Liver (tissue), 9 donors: Measurements from ENCODE around the gene FLII. TPM values are rescaled to one million over a fixed set of nuclear protein-coding genes. Genes with fewer than 3 reads are reported as not detected.

Experiments used
- DNase-seq: peaks from one replicate; pipeline ENCODE4 v3.0.0-alpha.2; 2017; ENCODE audit warnings: low spot score
- H3K27ac ChIP-seq, 2 donors: one replicate each; pipeline ENCODE4 v1.7.0; 2013; ENCODE audit warnings: inconsistent platforms in 2 of 2, low read length in 2 of 2, control low read depth in 1 of 2, low read depth in 1 of 2, mild to moderate bottlenecking in 1 of 2
- H3K27me3 ChIP-seq, 4 donors: one replicate each; pipeline versions ENCODE4 v1.6.1 to v1.7.0; 2013; ENCODE audit warnings: low read length in 3 of 4, inconsistent platforms in 1 of 4, mild to moderate bottlenecking in 1 of 4, moderate library complexity in 1 of 4; ENCODE audit not compliant: control insufficient read depth in 4 of 4, insufficient read depth in 4 of 4
- H3K36me3 ChIP-seq, 4 donors: one replicate each; pipeline versions ENCODE4 v1.6.1 to v1.7.0; 2013; ENCODE audit warnings: low read length in 3 of 4, mild to moderate bottlenecking in 3 of 4, low read depth in 1 of 4, moderate library complexity in 1 of 4; ENCODE audit not compliant: control insufficient read depth in 4 of 4, insufficient read depth in 3 of 4
- H3K4me1 ChIP-seq, 4 donors: one replicate each; pipeline versions ENCODE4 v1.6.1 to v1.7.0; 2013; ENCODE audit warnings: low read length in 3 of 4, mild to moderate bottlenecking in 3 of 4, moderate library complexity in 1 of 4; ENCODE audit not compliant: control insufficient read depth in 4 of 4, insufficient read depth in 4 of 4
- H3K4me3 ChIP-seq, 3 donors: one replicate each; pipeline versions ENCODE4 v1.6.1 to v1.7.0; 2013; ENCODE audit warnings: low read length in 3 of 3, control low read depth in 1 of 3, low read depth in 1 of 3, mild to moderate bottlenecking in 1 of 3
- H3K9ac ChIP-seq, 2 donors: one replicate each; pipeline ENCODE4 v1.7.0; 2013; ENCODE audit warnings: low read length in 2 of 2, mild to moderate bottlenecking in 2 of 2, moderate library complexity in 2 of 2, control low read depth in 1 of 2, low read depth in 1 of 2
- H3K9me3 ChIP-seq, 4 donors: one replicate each; pipeline versions ENCODE4 v1.6.1 to v1.7.0; 2013; ENCODE audit warnings: low read length in 3 of 4; ENCODE audit not compliant: control insufficient read depth in 4 of 4
- ATF3 ChIP-seq: IDR thresholded peaks from 2 replicates; pipeline ENCODE4 v1.6.1; 2016; ENCODE audit warnings: antibody characterized with exemption
- CTCF ChIP-seq: fragments of 150-350 bp; IDR thresholded peaks from 2 replicates; pipeline ENCODE4 v1.5.1; 2017; ENCODE audit warnings: improper control_type of control experiment, low read depth, low read length; ENCODE audit not compliant: missing input control
- FOXA1 ChIP-seq: IDR thresholded peaks from 2 replicates; pipeline ENCODE4 v1.6.1; 2016; ENCODE audit warnings: antibody characterized with exemption
- FOXA2 ChIP-seq: IDR thresholded peaks from 2 replicates; pipeline ENCODE4 v1.6.1; 2016; ENCODE audit warnings: antibody characterized with exemption
- GABPA ChIP-seq, 2 donors: IDR thresholded peaks in 1 of 2; conservative IDR thresholded peaks in 1 of 2; 2 replicates each; pipeline ENCODE4 v1.6.1; 2016; ENCODE audit warnings: antibody characterized with exemption in 2 of 2, mild to moderate bottlenecking in 1 of 2, moderate library complexity in 1 of 2
- HNF4A ChIP-seq, 2 donors: conservative IDR thresholded peaks; 2 replicates each; pipeline ENCODE4 v1.6.1; 2016; ENCODE audit warnings: antibody characterized with exemption in 2 of 2, mild to moderate bottlenecking in 2 of 2
- HNF4G ChIP-seq: IDR thresholded peaks from 2 replicates; pipeline ENCODE4 v1.6.1; 2016; ENCODE audit warnings: antibody characterized with exemption
- JUND ChIP-seq, 2 donors: IDR thresholded peaks; 2 replicates each; pipeline ENCODE4 v1.6.1; 2016; ENCODE audit warnings: antibody characterized with exemption in 2 of 2
- NR2F2 ChIP-seq: IDR thresholded peaks from 2 replicates; pipeline ENCODE4 v1.6.1; 2016; ENCODE audit warnings: antibody characterized with exemption
- RAD21 ChIP-seq, 2 donors: IDR thresholded peaks; 2 replicates each; pipeline ENCODE4 v1.6.1; 2016; ENCODE audit warnings: antibody characterized with exemption in 2 of 2, mild to moderate bottlenecking in 2 of 2
- REST ChIP-seq: IDR thresholded peaks from 2 replicates; pipeline ENCODE4 v1.6.1; 2016; ENCODE audit warnings: antibody characterized with exemption, mild to moderate bottlenecking
- RXRA ChIP-seq, 2 donors: IDR thresholded peaks; 2 replicates each; pipeline ENCODE4 v1.6.1; 2017 to 2018; ENCODE audit warnings: antibody characterized with exemption in 2 of 2, mild to moderate bottlenecking in 1 of 2
- YY1 ChIP-seq: IDR thresholded peaks from 2 replicates; pipeline ENCODE4 v1.6.1; 2016; ENCODE audit warnings: antibody characterized with exemption, mild to moderate bottlenecking
- WGBS: extraction: QIAGEN DNeasy Blood & Tissue Kit; methylation state at CpG from one replicate; pipeline ENCODE4 v1.1.7; 2013; 5-methylcytosine and 5-hydroxymethylcytosine counted together
- polyA plus RNA-seq, 2 donors: library from polyadenylated mRNA; stranded (reverse) in 1 of 2; unstranded in 1 of 2; fragments of 200-250 nt in 1 of 2; fragments of >200 nt in 1 of 2; fragmentation: Nextera tagmentation in 1 of 2; extraction: Ambion mirVana in 1 of 2; gene quantifications; one replicate each; pipeline versions ENCODE4 v1.2.1 to v1.2.3, GENCODE V29; 2013 to 2015
- total RNA-seq, 2 donors: library from RNA; depleted of rRNA; stranded (reverse); fragments of >200 nt; gene quantifications; one replicate each; pipeline ENCODE4 v1.2.3, GENCODE V29; 2014
- donor health status: healthy.
- donor health status: healthy.
- donor health status: healthy.
- donor health status: healthy.
- donor health status: healthy.

Gene FLII
- total and polyA plus RNA-seq, 4 donors, result 49.3 to 90.9 (median 76.3) TPM

DNA sequence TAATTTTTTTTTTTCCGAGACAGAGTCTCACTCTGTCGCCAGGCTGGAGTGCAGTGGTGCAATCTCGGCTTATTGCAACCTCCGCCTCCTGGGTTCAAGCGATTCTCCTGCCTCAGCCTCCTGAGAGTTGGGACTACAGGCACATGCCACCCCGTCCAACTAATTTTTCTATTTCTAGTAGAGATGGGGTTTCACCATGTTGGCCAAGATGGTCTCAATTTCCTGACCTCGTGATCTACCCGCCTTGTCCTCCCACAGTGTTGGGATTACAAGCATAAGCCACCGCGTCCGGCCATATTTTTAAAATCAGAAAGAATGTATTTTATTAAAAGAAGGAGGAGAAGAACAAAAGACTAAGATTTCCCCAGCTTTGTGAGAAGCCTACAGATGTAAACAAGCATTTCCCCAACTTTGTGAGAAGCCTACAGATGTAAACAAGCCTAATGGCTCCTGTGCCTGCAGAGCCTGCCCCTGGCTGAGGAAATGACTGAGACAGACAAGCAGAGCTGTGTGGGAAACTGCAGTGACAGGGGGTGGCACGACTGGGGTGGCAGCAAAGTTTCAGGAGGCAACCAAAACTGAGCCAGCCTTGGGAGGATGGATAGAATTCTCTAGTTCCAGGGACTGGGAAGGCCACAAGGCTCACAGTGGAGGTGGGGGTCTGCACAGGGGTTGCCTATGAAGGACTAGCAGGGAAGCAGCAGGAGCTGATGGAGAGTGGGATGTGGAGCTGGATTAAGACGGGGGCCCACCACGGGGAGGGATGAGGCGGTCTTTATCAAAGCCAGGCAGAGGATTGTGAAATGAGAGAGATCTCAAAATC is 33.4 kb upstream of the FLII start:
- Histone ChIP-seq H3K4me1 (no peaks in the 10 kb centered on the region), H3K36me3 (peaks cover 7 to 59% (median 32%) of the 10 kb centered on the region in 4 donors), H3K9ac (no peak overlapping the region), H3K4me3 (no peak overlapping the region), H3K27ac (no peak overlapping the region), H3K9me3 (no peaks in the 10 kb centered on the region), H3K27me3 (no peaks in the 10 kb centered on the region)
- 97% methylated on average over 15 of the region's 15 CpGs for WGBS
- no peak for TF ChIP-seq HNF4A (conservative IDR thresholded peaks at IDR 0.05)
- TF ChIP-seq GABPA (IDR thresholded peaks at IDR 0.05 in 1 of 2, conservative IDR thresholded peaks at IDR 0.05 in 1 of 2), result no peak
- no peak for TF ChIP-seq HNF4G
- TF ChIP-seq NR2F2, result no peak
- TF ChIP-seq RAD21 (IDR thresholded peaks at IDR 0.05), result no peak
- TF ChIP-seq YY1, result no peak
- TF ChIP-seq JUND (IDR thresholded peaks at IDR 0.05), result no peak
- no peak for TF ChIP-seq FOXA1
- TF ChIP-seq ATF3, result no peak
- TF ChIP-seq FOXA2, result no peak
- no peak for TF ChIP-seq RXRA (IDR thresholded peaks at IDR 0.05)
- no peak for TF ChIP-seq REST
- DNase-seq, result no peak

GRCh38 chr17:18285296-18285695 is 26.8 kb upstream of the FLII start:
- Histone ChIP-seq H3K36me3 (peaks cover 9 to 74% (median 51%) of the 10 kb centered on the region in 4 donors), H3K27me3 (no peaks in the 10 kb centered on the region), H3K4me1 (no peaks in the 10 kb centered on the region), H3K4me3 (no peak overlapping the region), H3K9ac (no peak overlapping the region), H3K27ac (no peak overlapping the region), H3K9me3 (no peaks in the 10 kb centered on the region)
- DNase-seq, result no peak
- TF ChIP-seq REST (no peak), CTCF (no peak), GABPA (IDR thresholded peaks at IDR 0.05 in 1 of 2, conservative IDR thresholded peaks at IDR 0.05 in 1 of 2) (no peak)
- 97% methylated on average over 11 of the region's 11 CpGs for WGBS
